ENCODE measurements around the gene CCDC9. TPM values are rescaled to one million over a fixed set of nuclear protein-coding genes. Genes with fewer than 3 reads are reported as not detected.

Gene CCDC9
- total and polyA plus RNA-seq, 2 of the 13 experiments (the other 11 are each of a cell fraction or from before 2014, with no cell fraction given): 2.9 to 6.3 TPM

GRCh38 chr19:47226426-47227351, 29.6 kb upstream of the CCDC9 start (continued):
- TF ChIP-seq ZNF609 (CRISPR knock-in tag; IDR thresholded peaks at IDR 0.05; ENCODE audit: borderline replicate concordance) (peak; percentile 49; the same call in 1 of the 2 replicates), ZNF550 (CRISPR knock-in tag; IDR thresholded peaks at IDR 0.05; ENCODE audit: borderline replicate concordance) (no peak), TIGD3 (CRISPR knock-in tag; IDR thresholded peaks at IDR 0.05; ENCODE audit: borderline replicate concordance) (no peak; the same call in 1 of the 2 replicates), ZSCAN29 (CRISPR knock-in tag; conservative IDR thresholded peaks at IDR 0.05) (peak; percentile 48; the same call in 1 of the 2 replicates), ZBTB7B (CRISPR knock-in tag; IDR thresholded peaks at IDR 0.05) (0 out of 2 replicates have a peak, but pooled peaks have one; percentile 14), KDM2A (CRISPR knock-in tag; IDR thresholded peaks at IDR 0.05; ENCODE audit: borderline replicate concordance, low read depth) (peak; percentile 49; the same call in 1 of the 2 replicates), NCOA1 (CRISPR knock-in tag; IDR thresholded peaks at IDR 0.05) (peak; percentile 52; the same call in 1 of the 2 replicates), ZMYM4 (CRISPR knock-in tag; IDR thresholded peaks at IDR 0.05) (no peak; the same call in 1 of the 2 replicates), ETS1 (CRISPR knock-in tag; IDR thresholded peaks at IDR 0.05) (no peak), ZNF720 (CRISPR knock-in tag; IDR thresholded peaks at IDR 0.05) (no peak), ZNF549 (CRISPR knock-in tag; IDR thresholded peaks at IDR 0.05) (no peak), ZNF280D (CRISPR knock-in tag; IDR thresholded peaks at IDR 0.05) (0 out of 2 replicates have a peak, but pooled peaks have one; percentile 29), NFKB2 (CRISPR knock-in tag; IDR thresholded peaks at IDR 0.05; ENCODE audit: borderline replicate concordance) (0 out of 2 replicates have a peak, but pooled peaks have one; percentile 19), TGIF2 (CRISPR knock-in tag; IDR thresholded peaks at IDR 0.05) (peak; percentile 16; the same call in 1 of the 2 replicates), KLF6 (CRISPR knock-in tag; IDR thresholded peaks at IDR 0.05) (0 out of 2 replicates have a peak, but pooled peaks have one; percentile 13)
